Caco-2 (cell line): ENCODE results near the gene C13orf42. TPM values are rescaled to one million over a fixed set of nuclear protein-coding genes. Genes with fewer than 3 reads are reported as not detected.

Experiments used
- BruUV-seq: library from RNA; stranded (reverse); fragments of 400-500 nt; replicated peaks from 2 replicates; lab custom pipeline; 2021; lab: Mats Ljungman, UMichigan
- CTCF ChIA-PET: fragments of 300-600 bp; sonication (Branson Sonifier 250); formaldehyde crosslinking; loops from one replicate; lab custom pipeline; 2022; ENCODE audit warnings: antibody characterized with exemption; lab: Charles Lee
- POLR2A ChIA-PET: fragments of 300-600 bp; sonication (Branson Sonifier 250); formaldehyde crosslinking; loops from one replicate; lab custom pipeline; 2022; ENCODE audit warnings: antibody characterized with exemption; lab: Charles Lee
- DNase-seq, 2 experiments: peaks; one replicate each; pipeline versions ENCODE4 v3.0.0 to v3.0.0-alpha.2; 2020 to 2022
- H3K27me3 ChIP-seq: replicated peaks from 2 replicates; pipeline ENCODE4 v1.6.0; 2011; ENCODE audit warnings: low read length; ENCODE audit not compliant: control insufficient read depth, insufficient read depth
- H3K36me3 ChIP-seq: 2 replicates; pipeline ENCODE4 v1.5.1; 2011; ENCODE audit warnings: low read length; ENCODE audit not compliant: control insufficient read depth, insufficient read depth
- H3K4me1 ChIP-seq: fragments of 250-450 bp; sonication (Bioruptor Pico); 2 replicates; pipeline ENCODE4 v1.5.1; 2020; ENCODE audit warnings: mild to moderate bottlenecking
- H3K4me3 ChIP-seq: 2 replicates; pipeline ENCODE4 v1.5.1; 2011; ENCODE audit warnings: low read depth, mild to moderate bottlenecking, control low read depth, low read length
- H3K9me3 ChIP-seq: fragments of 250-450 bp; sonication (Bioruptor Pico); 2 replicates; pipeline ENCODE4 v1.5.1; 2020; ENCODE audit warnings: mild to moderate bottlenecking, moderate library complexity
- H3K27ac Mint-ChIP-seq: one replicate; pipeline ENCODE4 v1.8.0; 2022; ENCODE audit warnings: mixed read lengths; ENCODE audit not compliant: unreplicated experiment
- H3K27me3 Mint-ChIP-seq: one replicate; pipeline ENCODE4 v1.8.0; 2022; ENCODE audit warnings: mixed read lengths; ENCODE audit not compliant: insufficient read depth, unreplicated experiment
- H3K36me3 Mint-ChIP-seq: one replicate; pipeline ENCODE4 v1.8.0; 2022; ENCODE audit warnings: mild to moderate bottlenecking, mixed read lengths; ENCODE audit not compliant: insufficient read depth, unreplicated experiment
- H3K4me1 Mint-ChIP-seq: one replicate; pipeline ENCODE4 v1.8.0; 2022; ENCODE audit warnings: low read depth, mixed read lengths; ENCODE audit not compliant: unreplicated experiment
- H3K4me3 Mint-ChIP-seq: one replicate; pipeline ENCODE4 v1.8.0; 2022; ENCODE audit warnings: mild to moderate bottlenecking, moderate library complexity, mixed read lengths; ENCODE audit not compliant: unreplicated experiment
- H3K9me3 Mint-ChIP-seq: one replicate; pipeline ENCODE4 v1.8.0; 2022; ENCODE audit warnings: mixed read lengths; ENCODE audit not compliant: unreplicated experiment
- CTCF ChIP-seq, 2 experiments: fragments of 200-600 bp in 1 of 2; IDR thresholded peaks; 1 replicate in 1 of 2; 2 replicates in 1 of 2; pipeline versions ENCODE4 v1.5.1 to v1.8.0; 2011 to 2022; ENCODE audit warnings: antibody characterized with exemption in 1 of 2, control low read depth in 1 of 2, inconsistent platforms in 1 of 2, low read depth in 1 of 2, low read length in 1 of 2, mild to moderate bottlenecking in 1 of 2, moderate library complexity in 1 of 2; ENCODE audit not compliant: insufficient read depth in 1 of 2, severe bottlenecking in 1 of 2, unreplicated experiment in 1 of 2
- intact Hi-C: fragments of 100-400 bp; cut with micrococcal nuclease; formaldehyde crosslinking; loops from one replicate; pipeline ENCODE4 v1.10.0; 2022; ENCODE audit not compliant: unreplicated experiment
- total RNA-seq: library from RNA; stranded (reverse); gene quantifications from 2 replicates; pipeline ENCODE4 v1.2.3, GENCODE V29; 2022

C13orf42 gene
- total RNA-seq, 1 experiment from 2014 or later: not detected

GRCh38 chr13:51154029-51154555 lies 43.0 kb upstream of the C13orf42 start:
- Histone ChIP-seq H3K4me1 (no peaks in the 10 kb centered on the region), H3K4me3 (no peak overlapping the region), H3K27me3 (no peaks in the 10 kb centered on the region), H3K9me3 (no peaks in the 10 kb centered on the region), H3K36me3 (no peaks in the 10 kb centered on the region)
- peaks cover 5% of the 10 kb centered on the region for H3K4me1 Mint-ChIP-seq
- no peaks in the 10 kb centered on the region for H3K36me3 Mint-ChIP-seq
- peaks cover 3% of the 10 kb centered on the region for H3K27me3 Mint-ChIP-seq
- DNase-seq: no peak
- H3K27ac Mint-ChIP-seq: no peak overlapping the region
- BruUV-seq: no TSS peak
- no peak overlapping the region for H3K4me3 Mint-ChIP-seq
- ChIA-PET CTCF (no interaction called here), POLR2A (no interaction called here)
- intact Hi-C loops: no loop called here
- no peak for TF ChIP-seq CTCF (IDR thresholded peaks at IDR 0.05; ENCODE audit: insufficient read depth in 1 of 2, low read depth in 1 of 2, low read length in 1 of 2, severe bottlenecking in 1 of 2, unreplicated experiment in 1 of 2)
- H3K9me3 Mint-ChIP-seq: no peaks in the 10 kb centered on the region

GRCh38 chr13:51153527-51153926 lies 42.5 kb upstream of the C13orf42 start:
- CTCF ChIA-PET: no interaction called here
- DNase-seq: peak in 1 of 2 experiments; percentile 27
- intact Hi-C loops: no loop called here

GRCh38 chr13:51152701-51153100 lies 41.6 kb upstream of the C13orf42 start:
- peaks cover 5% of the 10 kb centered on the region for H3K4me1 Mint-ChIP-seq

More at GRCh38 chr13:51153527-51153926, 42.5 kb upstream of the C13orf42 start:
- POLR2A ChIA-PET: no interaction called here
- no peaks in the 10 kb centered on the region for H3K36me3 ChIP-seq
- Mint-ChIP-seq H3K4me1 (peaks cover 5% of the 10 kb centered on the region), H3K36me3 (no peaks in the 10 kb centered on the region), H3K27ac (no peak overlapping the region), H3K27me3 (peaks cover 3% of the 10 kb centered on the region), H3K9me3 (no peaks in the 10 kb centered on the region), H3K4me3 (no peak overlapping the region)
- no peaks in the 10 kb centered on the region for H3K27me3 ChIP-seq
- no TSS peak for BruUV-seq
- no peak for TF ChIP-seq CTCF (IDR thresholded peaks at IDR 0.05; ENCODE audit: insufficient read depth in 1 of 2, low read depth in 1 of 2, low read length in 1 of 2, severe bottlenecking in 1 of 2, unreplicated experiment in 1 of 2)
- no peak overlapping the region for H3K4me3 ChIP-seq
- H3K4me1 ChIP-seq: no peaks in the 10 kb centered on the region
- H3K9me3 ChIP-seq: no peaks in the 10 kb centered on the region

More at GRCh38 chr13:51152701-51153100, 41.6 kb upstream of the C13orf42 start:
- no peak for DNase-seq
- ChIA-PET CTCF (interaction anchor here (0.6 to 1.1 kb wide), 3 partner anchors 12 to 810 kb away, joined by 3 read pairs; no protein-coding TSS in a partner anchor), POLR2A (no interaction called here)
- intact Hi-C loops: no loop called here
- Histone ChIP-seq H3K4me3 (no peak overlapping the region), H3K27me3 (no peaks in the 10 kb centered on the region), H3K9me3 (no peaks in the 10 kb centered on the region), H3K4me1 (no peaks in the 10 kb centered on the region), H3K36me3 (no peaks in the 10 kb centered on the region)
- Mint-ChIP-seq H3K9me3 (no peaks in the 10 kb centered on the region), H3K27ac (no peak overlapping the region), H3K4me3 (no peak overlapping the region), H3K27me3 (peaks cover 3% of the 10 kb centered on the region), H3K36me3 (no peaks in the 10 kb centered on the region)
- TF ChIP-seq CTCF (IDR thresholded peaks at IDR 0.05; ENCODE audit: insufficient read depth in 1 of 2, low read depth in 1 of 2, low read length in 1 of 2, severe bottlenecking in 1 of 2, unreplicated experiment in 1 of 2): no peak
- no TSS peak for BruUV-seq
